K562 (cell line): ENCODE measurements around the gene A1BG. TPM values are rescaled to one million over a fixed set of nuclear protein-coding genes. Genes with fewer than 3 reads are reported as not detected.

Experiments used
- CBFA2T2 ChIP-seq: fragments of 450-650 bp; conservative IDR thresholded peaks from 2 replicates; pipeline ENCODE4 v1.6.1; 2017; ENCODE audit warnings: mild to moderate bottlenecking
- CBX5 ChIP-seq: IDR thresholded peaks from 2 replicates; pipeline ENCODE4 v1.6.1; 2014; ENCODE audit warnings: low read depth, borderline replicate concordance
- CXXC5 ChIP-seq: fragments of 250-450 bp; sonication (Bioruptor Pico); IDR thresholded peaks from 2 replicates; pipeline ENCODE4 v1.8.0; 2022; ENCODE audit warnings: inconsistent platforms, mild to moderate bottlenecking, moderate library complexity
- EHMT2 ChIP-seq: fragments of 450-650 bp; IDR thresholded peaks from 2 replicates; pipeline ENCODE4 v1.6.1; 2018; ENCODE audit warnings: antibody characterized with exemption
- EP300 ChIP-seq: IDR thresholded peaks from 2 replicates; pipeline ENCODE4 v1.6.1; 2012; ENCODE audit warnings: low read length, improper control_type of control experiment
- GATAD2B ChIP-seq: fragments of 450-650 bp; IDR thresholded peaks from 2 replicates; pipeline ENCODE4 v1.6.1; 2017; ENCODE audit warnings: mild to moderate bottlenecking, borderline replicate concordance
- JUND ChIP-seq, 2 experiments: IDR thresholded peaks; 2 replicates in 1 of 2; 3 replicates in 1 of 2; pipeline ENCODE4 v1.6.1; 2011; ENCODE audit warnings: borderline replicate concordance in 2 of 2, low read depth in 2 of 2, low read length in 2 of 2, improper control_type of control experiment in 1 of 2, missing biosample characterization in 1 of 2, missing genetic modification characterization in 1 of 2, missing genetic modification reagents in 1 of 2
- KHSRP ChIP-seq: fragments of 450-650 bp; IDR thresholded peaks from 2 replicates; pipeline ENCODE4 v1.6.1; 2017
- MEF2A ChIP-seq: IDR thresholded peaks from 2 replicates; pipeline ENCODE4 v1.6.1; 2011; ENCODE audit warnings: low read depth, mild to moderate bottlenecking, low read length, moderate library complexity; ENCODE audit not compliant: control insufficient read depth
- MEIS2 ChIP-seq: fragments of 450-650 bp; IDR thresholded peaks from 2 replicates; pipeline ENCODE4 v1.6.1; 2014; ENCODE audit warnings: mild to moderate bottlenecking; ENCODE audit not compliant: partially characterized antibody
- NELFE ChIP-seq: IDR thresholded peaks from 2 replicates; pipeline ENCODE4 v1.6.1; 2011; ENCODE audit warnings: mild to moderate bottlenecking; ENCODE audit not compliant: insufficient read depth, insufficient read length
- NFIC ChIP-seq: fragments of 450-650 bp; IDR thresholded peaks from 2 replicates; pipeline ENCODE4 v1.6.1; 2017; ENCODE audit warnings: mild to moderate bottlenecking, inconsistent platforms
- PATZ1 ChIP-seq: fragments of 250-450 bp; sonication (Bioruptor Pico); IDR thresholded peaks from 2 replicates; pipeline ENCODE4 v1.5.0; 2020; ENCODE audit warnings: mild to moderate bottlenecking, borderline replicate concordance
- PHF20 ChIP-seq: fragments of 450-650 bp; IDR thresholded peaks from 2 replicates; pipeline ENCODE4 v1.6.1; 2018; ENCODE audit not compliant: partially characterized antibody
- PHTF2 ChIP-seq: fragments of 250-450 bp; sonication (Bioruptor Pico); IDR thresholded peaks from 2 replicates; pipeline ENCODE4 v1.5.0; 2021; ENCODE audit warnings: mild to moderate bottlenecking
- POLR2AphosphoS5 ChIP-seq: IDR thresholded peaks from 2 replicates; pipeline ENCODE4 v1.6.1; 2011; ENCODE audit warnings: mild to moderate bottlenecking, low read depth, low read length, moderate library complexity; ENCODE audit not compliant: control insufficient read depth, insufficient read depth
- POU5F1 ChIP-seq: fragments of 150-350 bp; IDR thresholded peaks from 2 replicates; pipeline ENCODE4 v1.6.1; 2014; ENCODE audit warnings: borderline replicate concordance, low read length, low read depth, mild to moderate bottlenecking; ENCODE audit not compliant: partially characterized antibody
- RFX1 ChIP-seq: fragments of 450-650 bp; IDR thresholded peaks from 2 replicates; pipeline ENCODE4 v1.6.1; 2016; ENCODE audit warnings: mild to moderate bottlenecking, moderate library complexity
- TCF7L2 ChIP-seq: fragments of 150-350 bp; IDR thresholded peaks from 2 replicates; pipeline ENCODE4 v1.6.1; 2016; ENCODE audit warnings: low read depth, mild to moderate bottlenecking, low read length, moderate library complexity
- TOE1 ChIP-seq, 2 experiments: fragments of 450-650 bp in 1 of 2; sonication (generic) in 1 of 2; formaldehyde crosslinking in 1 of 2; IDR thresholded peaks; 2 replicates each; pipeline versions ENCODE4 v1.7.1 to v1.8.0; 2016 to 2022; ENCODE audit warnings: borderline replicate concordance in 2 of 2, mild to moderate bottlenecking in 2 of 2, antibody characterized with exemption in 1 of 2, inconsistent platforms in 1 of 2, low read depth in 1 of 2, missing genetic modification reagents in 1 of 2, moderate library complexity in 1 of 2
- WHSC1 ChIP-seq: IDR thresholded peaks from one replicate; pipeline ENCODE4 v1.6.1; 2012; ENCODE audit warnings: low read length, control low read depth, inconsistent platforms
- ZFP1 ChIP-seq: fragments of 450-650 bp; formaldehyde crosslinking; IDR thresholded peaks from 2 replicates; pipeline ENCODE4 v1.4.0; 2020; ENCODE audit warnings: mild to moderate bottlenecking, mixed read lengths
- ZNF212 ChIP-seq: fragments of 450-650 bp; formaldehyde crosslinking; IDR thresholded peaks from 2 replicates; pipeline ENCODE4 v1.4.0; 2020; ENCODE audit warnings: mild to moderate bottlenecking
- polyA plus RNA-seq, 8 experiments: library from polyadenylated mRNA; depleted of rRNA in 4 of 8; stranded (reverse) in 5 of 8; unstranded in 3 of 8; fragments of >200 nt; fragmentation: Nextera tagmentation in 2 of 8; fragmentation: Illumina TruSeq in 1 of 8; extraction: Ambion mirVana in 2 of 8; extraction: Trizol in 1 of 8; gene quantifications; 2 replicates each; pipeline versions ENCODE4 v1.2.1 to v1.2.3, GENCODE V29; 2011 to 2014; ENCODE audit warnings: inconsistent platforms in 1 of 8, missing spikeins in 1 of 8
- total RNA-seq, 7 experiments: library from RNA; depleted of rRNA in 6 of 7; stranded (reverse); fragments of >200 nt in 6 of 7; fragmentation: Illumina TruSeq in 2 of 7; extraction: Trizol in 2 of 7; gene quantifications; 2 replicates each; pipeline versions ENCODE4 v1.2.1 to v1.2.3, GENCODE V29; 2011 to 2021; ENCODE audit warnings: low replicate concordance in 1 of 7
- TF ChIP-seq, protein P1 (sequence below), 2 experiments: fragments of 150-350 bp in 1 of 2; IDR thresholded peaks; 2 replicates each; pipeline ENCODE4 v1.6.1; 2012 to 2016; ENCODE audit warnings: low read depth in 2 of 2, low read length in 2 of 2, mild to moderate bottlenecking in 1 of 2, moderate library complexity in 1 of 2

Gene A1BG
- total and polyA plus RNA-seq, 9 of the 15 experiments (the other 6 are each of a cell fraction or from before 2014, with no cell fraction given): 0.10 to 19.8 (median 2.6) TPM

DNA sequence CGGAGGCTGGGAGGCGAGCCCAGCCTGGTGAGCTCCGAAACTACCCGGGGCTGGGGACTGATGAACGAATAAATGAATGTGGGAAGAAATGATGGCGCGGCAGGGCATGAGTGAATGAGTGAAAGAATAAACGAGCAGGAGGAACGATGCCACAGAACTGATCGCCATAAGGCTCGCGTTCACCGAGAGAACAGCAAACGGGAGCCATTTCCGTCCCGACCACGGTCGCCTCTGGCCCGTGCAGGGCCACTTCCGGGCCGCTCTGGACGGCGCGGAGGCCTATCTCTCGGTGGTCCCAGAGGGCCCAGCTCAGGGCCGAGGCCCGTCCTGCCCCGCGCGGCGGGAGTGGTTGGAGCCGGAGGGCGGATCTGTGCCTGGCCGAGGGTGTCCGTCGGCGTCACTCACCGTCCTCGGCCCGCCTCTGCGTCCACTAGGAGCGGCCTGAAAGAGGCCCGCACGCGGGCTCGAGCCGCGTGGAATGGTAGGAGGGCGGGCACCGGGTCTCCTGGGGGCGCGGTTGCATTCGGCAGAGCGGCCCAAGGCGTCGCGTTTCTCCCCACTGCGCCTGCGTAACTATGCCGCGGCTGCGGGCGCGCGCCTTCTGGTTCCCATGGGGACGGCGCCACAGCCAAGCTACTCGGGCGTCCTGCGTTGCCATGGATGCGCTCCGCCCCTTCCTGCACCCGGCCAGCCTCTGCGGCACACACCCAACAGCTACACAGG lies 9.1 kb upstream of the A1BG start, which contains the start of gene ZNF497 (continued):
- TF ChIP-seq PATZ1 (CRISPR knock-in tag) (no peak), GATAD2B (no peak), RFX1 (peak; percentile 99), EHMT2 (no peak), WHSC1 (no peak), POLR2AphosphoS5 (peak; percentile 83), PHTF2 (CRISPR knock-in tag) (no peak), CXXC5 (CRISPR knock-in tag) (peak; percentile 82), TCF7L2 (no peak), ZFP1 (no peak), JUND (IDR thresholded peaks at IDR 0.05; ENCODE audit: borderline replicate concordance, low read depth, low read length) (no peak; the same call in 1 of the 2 replicates), JUND (tag; IDR thresholded peaks at IDR 0.05; ENCODE audit: borderline replicate concordance, low read depth, low read length) (no peak; the same call in 2 of the 3 replicates), POU5F1 (peak; percentile 27), MEIS2 (peak; percentile 82), TOE1 (IDR thresholded peaks at IDR 0.05; ENCODE audit: borderline replicate concordance) (peak; percentile 79; the same call in 1 of the 2 replicates), TOE1 (CRISPR knock-in tag; IDR thresholded peaks at IDR 0.05; ENCODE audit: borderline replicate concordance, low read depth) (no peak), NELFE (no peak), EP300 (no peak), MEF2A (no peak), NFIC (no peak), CBX5 (no peak), KHSRP (no peak), PHF20 (peak; percentile 94), CBFA2T2 (no peak; the same call in 1 of the 2 replicates), ZNF212 (CRISPR knock-in tag) (no peak)
- TF ChIP-seq, protein P1, sequence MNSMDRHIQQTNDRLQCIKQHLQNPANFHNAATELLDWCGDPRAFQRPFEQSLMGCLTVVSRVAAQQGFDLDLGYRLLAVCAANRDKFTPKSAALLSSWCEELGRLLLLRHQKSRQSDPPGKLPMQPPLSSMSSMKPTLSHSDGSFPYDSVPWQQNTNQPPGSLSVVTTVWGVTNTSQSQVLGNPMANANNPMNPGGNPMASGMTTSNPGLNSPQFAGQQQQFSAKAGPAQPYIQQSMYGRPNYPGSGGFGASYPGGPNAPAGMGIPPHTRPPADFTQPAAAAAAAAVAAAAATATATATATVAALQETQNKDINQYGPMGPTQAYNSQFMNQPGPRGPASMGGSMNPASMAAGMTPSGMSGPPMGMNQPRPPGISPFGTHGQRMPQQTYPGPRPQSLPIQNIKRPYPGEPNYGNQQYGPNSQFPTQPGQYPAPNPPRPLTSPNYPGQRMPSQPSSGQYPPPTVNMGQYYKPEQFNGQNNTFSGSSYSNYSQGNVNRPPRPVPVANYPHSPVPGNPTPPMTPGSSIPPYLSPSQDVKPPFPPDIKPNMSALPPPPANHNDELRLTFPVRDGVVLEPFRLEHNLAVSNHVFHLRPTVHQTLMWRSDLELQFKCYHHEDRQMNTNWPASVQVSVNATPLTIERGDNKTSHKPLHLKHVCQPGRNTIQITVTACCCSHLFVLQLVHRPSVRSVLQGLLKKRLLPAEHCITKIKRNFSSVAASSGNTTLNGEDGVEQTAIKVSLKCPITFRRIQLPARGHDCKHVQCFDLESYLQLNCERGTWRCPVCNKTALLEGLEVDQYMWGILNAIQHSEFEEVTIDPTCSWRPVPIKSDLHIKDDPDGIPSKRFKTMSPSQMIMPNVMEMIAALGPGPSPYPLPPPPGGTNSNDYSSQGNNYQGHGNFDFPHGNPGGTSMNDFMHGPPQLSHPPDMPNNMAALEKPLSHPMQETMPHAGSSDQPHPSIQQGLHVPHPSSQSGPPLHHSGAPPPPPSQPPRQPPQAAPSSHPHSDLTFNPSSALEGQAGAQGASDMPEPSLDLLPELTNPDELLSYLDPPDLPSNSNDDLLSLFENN (IDR thresholded peaks at IDR 0.05; ENCODE audit: low read depth in 2 of 2, low read length in 2 of 2): 0 out of 4 replicates have a peak, but pooled peaks of 1 of the 2 experiments have one; percentile 9
